Middle frontal gyrus (tissue), 1 donor: Measurements from ENCODE around the gene KIAA1614.
A peak's percentile ranks its signal among the peaks of the same experiment; 100 is the strongest.

ENCODE experiments used
- DNase-seq: peaks from one replicate; pipeline ENCODE4 v3.0.0-alpha.2; 2015; ENCODE audit warnings: low spot score; ENCODE audit errors: extremely low spot score

Gene KIAA1614, protein sequence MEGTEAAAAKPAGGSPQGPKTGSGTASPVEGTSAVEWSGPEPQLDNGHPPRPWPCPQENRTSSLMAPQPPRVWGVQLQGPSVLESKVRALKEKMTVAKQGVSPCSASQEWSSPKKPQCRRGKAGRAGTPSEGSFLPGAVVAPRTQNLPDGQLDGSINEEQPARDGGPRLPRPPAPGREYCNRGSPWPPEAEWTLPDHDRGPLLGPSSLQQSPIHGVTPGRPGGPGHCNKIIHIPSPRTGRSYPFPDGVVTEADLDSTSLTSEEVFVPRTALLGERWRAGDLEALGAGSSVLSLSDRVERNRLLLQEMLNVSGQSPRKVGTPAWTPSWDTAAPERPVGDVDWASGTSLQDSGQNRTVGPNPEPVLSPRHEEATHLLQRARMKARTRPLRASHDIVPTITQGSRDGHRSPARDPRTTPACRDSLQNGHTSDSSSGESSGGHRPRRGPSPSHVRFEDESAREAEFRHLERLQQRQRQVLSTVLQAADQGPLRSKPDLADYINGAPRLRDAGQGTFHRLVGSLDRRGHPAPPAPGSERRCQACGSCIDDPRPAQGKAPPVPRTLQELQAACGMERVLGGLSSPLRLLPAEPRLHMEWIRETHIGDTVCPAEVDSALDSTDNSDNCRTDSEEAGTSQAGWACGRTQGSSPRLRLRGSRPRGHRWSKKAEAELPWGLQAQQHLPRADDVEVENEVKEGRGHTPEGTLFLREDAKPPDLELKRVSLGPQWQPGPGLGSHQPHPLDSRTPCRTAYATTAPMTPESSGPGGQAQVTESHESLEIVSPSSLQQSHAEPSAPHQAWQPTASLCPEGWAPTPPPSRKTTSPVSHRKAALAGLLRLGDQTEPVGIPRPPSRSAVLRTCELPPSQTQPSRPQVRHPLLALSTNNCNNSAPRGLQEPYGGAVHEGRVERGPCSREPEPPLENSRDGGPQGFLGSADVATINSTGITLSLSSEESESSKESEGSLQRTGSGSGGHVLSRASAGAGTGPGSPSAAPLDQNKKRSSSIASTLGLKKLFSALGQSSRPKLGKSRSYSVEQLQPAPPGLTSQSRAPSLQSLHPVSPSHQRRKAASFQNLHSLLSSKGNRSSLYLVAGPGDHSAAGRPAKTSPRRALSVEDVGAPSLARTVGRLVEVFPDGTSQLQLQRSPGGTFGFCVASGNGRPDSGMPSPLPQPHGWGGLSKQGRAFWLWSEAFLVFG

DNA sequence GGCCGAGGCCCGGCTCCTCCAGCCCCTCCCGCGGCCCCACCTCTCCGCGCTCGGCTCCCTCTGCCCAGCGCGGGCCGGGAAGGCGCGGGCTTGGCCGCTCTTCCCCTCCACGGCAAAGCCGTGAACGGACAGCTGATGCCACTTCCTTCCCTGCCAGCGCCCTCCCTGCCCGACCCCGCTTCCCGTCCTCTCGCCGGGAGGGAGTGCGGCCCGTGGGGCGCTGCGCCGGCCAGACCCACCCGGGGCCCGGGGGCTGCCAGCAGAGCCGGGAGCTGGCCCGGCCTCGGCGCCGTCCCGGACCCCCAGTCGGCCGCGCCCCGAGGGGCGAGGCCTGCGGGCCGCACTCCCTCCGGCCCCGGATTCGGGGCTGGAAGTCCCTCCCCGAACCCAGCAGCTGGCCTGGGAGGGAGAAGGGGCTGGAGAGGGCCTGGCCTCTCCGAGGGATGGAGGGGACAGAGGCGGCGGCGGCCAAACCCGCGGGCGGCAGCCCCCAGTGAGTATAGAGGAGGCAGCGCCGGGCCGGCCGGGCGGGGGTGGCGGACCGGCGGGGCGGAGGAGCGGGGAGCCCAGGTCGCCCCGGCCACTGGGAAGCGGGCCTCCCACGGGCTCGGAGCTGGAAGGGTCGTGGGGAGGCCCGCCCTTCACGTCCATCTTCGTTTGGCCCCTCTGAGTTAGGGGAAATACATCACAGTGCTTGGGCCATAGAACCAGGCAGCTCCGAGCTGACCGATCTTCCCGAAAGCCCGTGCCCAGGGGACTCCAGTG lies at the start of gene KIAA1614:
Gene KIAA1614 (plus strand): TSS at position 97 of the 765 bp plus-strand sequence. CDS start 347 bp downstream, at position 444.
- DNase-seq: no peak

DNA sequence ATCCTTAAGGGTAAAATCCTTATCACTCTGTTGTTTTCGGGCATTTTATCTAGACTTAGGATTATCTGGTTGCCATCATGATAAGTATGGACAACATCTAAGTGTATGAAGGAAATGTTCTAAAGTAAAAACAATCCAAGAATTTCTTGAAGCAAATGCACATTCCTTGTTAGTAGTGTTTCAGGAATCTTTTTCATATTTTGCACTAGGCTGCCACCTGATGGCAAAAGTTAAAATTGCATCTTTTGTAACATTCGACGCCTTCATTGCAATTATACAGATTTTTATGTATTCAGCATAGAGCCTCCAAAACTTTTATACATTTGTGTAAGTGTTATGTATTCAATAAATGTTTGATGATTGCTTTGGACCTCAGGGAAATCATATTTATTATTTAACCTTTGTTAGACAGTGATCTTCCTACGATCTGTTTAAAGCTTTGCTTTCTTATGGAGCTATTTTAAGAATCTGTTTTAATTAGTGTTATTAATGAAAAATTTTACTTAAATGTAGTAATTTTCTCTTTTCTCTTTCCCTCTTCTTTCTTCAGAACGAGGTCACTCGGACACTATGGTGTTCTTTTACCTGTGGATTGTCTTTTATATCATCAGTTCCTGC lies 49.4 kb upstream of the KIAA1614 start:
- DNase-seq: peak; percentile 81

DNA sequence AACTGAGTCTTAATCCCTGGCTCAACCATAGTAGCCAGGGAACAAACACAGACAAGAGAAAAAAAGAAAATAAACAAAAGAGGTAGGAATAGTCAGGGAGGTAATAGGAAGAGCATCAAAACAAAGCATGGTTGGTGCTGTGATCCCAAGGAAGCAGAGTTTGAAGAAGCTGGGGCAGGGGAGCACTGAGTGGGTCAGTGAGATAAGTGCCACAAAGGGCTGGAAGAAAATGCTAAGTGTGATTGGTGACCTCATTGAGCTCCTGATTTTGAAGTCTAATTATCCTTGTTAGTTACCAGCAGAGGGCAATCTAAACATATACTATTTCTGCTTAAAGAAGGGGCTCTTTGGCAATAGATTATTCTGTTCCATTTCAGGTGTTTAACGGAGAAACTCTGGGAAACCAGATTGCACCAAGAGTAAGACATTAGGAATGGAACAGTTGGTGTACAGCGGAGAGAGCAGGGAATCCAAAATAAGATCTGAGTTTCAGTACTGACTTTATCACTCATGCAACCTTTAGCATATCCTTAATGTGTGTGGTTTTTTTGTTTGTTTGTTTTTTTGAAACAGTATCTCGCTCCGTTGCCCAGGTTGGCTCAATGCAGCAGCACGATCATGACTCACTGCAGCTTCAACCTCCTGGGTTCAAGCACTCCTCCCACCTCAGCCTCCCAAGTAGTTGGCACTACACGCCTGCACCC lies 30.7 kb upstream of the KIAA1614 start:
- DNase-seq: peak; percentile 17

DNA sequence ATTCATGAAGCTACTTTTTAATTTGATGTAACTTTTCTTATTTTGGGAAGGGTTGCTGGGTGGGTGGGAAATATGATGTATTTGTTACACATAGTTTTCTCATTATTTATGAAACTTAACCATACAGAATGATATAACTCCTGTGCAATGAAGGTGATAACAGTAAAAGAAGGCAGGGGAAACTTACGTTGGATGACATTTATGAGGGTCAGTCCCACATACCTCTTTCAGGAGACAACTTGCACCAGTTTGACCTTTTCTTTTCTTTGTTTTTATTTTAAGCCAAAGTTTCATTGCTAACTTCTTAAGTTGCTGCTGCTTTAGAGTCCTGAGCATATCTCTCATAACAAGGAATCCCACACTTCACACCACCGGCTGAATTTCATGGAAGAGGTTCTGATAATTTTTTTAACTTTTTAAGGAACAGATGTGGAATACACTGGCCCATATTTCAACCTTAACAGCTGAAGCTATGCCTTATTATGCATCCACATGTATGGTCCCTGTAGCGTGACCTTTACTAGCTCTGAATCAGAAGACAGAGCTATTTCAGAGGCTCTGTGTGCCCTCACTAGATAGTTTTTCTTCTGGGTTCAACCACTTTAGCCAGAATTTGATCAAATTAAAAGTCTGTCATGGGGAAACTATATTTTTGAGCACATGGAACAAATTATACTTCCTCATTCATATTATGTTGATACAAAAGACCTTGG lies 28.0 kb upstream of the KIAA1614 start:
- DNase-seq: no peak

DNA sequence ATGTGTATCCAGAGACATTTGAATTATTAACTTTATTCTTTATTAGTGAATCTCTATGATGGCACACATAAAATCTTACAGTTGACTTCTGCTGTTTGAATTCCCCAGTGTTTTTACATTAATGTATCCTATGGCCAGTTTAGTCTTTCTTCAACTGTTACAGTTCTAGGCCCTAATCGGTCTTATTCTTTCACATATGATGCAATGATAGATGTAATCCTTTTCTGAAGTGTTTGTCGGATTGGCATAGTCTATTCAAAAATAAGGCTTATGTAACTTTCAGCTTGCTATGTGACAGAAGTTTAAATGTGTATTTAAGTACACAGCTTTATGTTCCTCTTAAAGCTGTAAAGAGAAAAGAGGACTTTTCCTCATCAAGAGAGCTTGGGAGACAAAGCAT lies 26.4 kb upstream of the KIAA1614 start:
- DNase-seq: no peak

DNA sequence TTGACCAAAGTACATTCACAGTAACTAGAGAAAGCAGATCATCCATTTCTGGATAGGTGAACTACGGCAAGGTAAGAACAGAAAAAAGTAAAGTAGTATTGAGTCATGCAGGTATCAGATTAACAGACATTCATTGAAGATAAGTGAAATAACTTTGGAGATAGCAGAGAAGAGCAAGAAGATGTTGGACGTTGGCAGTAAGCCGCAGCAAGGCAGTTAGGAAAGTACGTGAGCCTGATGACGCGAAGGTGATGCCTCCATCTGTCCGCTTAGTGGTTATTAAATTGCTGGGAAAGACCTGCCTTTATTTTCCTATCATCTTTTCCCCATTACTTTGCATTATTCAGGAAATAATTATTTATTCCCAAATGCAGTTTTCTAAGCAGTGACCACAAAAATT lies 24.9 kb upstream of the KIAA1614 start:
- no peak for DNase-seq

DNA sequence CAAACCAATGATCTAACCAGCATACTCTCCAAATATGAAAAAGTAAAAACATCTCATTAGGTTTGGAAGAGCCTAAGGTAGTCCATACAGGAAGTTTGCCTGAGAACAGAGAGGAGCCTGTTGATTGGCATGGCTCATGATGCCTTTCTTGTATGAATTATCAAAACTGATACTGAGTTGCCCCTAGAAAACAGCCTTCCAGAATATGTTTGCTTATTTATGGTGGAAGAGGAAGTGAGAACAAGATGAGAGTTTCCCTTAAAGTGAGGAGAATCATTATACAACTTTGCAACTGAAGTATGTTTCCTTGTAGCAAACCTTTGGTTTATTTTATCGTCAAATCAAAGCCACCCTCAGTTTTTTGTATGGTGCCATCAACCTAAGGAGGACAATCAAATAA lies 23.8 kb upstream of the KIAA1614 start:
- no peak for DNase-seq

DNA sequence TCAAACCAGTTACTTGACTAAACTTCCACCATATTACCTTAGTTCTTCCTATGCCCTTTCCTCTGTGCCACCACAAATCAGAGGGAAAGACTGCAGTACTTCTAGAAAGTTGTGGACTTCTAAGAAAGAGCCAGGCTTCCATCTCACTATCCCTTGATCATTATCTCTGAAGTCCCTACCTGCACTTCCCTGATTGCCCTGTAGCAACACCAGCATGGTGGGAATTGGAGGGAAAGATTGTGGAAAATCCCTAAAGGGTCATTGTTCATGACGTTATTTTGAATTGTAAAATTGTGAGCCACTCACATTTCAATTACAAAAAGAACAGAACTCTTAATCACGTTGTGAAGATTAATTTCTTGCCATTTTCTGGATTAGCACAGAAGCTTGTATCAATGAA lies 23.4 kb upstream of the KIAA1614 start:
- no peak for DNase-seq

DNA sequence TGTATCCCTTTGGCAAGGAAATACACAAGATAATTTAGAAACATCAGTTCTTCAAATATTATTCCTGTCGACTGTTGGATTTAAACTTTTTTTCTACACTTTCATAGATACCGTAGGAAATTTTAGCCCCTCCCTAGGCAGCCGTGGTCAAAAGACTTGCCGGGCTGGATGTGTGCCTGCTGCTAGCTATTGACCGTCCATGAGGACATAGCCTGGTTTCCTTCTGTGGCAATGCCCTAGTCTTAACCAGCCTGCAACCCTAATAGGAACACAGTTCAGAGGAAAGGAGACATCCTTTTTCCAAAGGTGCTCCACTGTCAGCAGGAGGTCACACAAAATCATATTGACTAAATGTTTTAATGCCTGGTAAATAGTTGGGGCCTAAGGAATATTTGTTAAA lies 20.4 kb upstream of the KIAA1614 start:
- no peak for DNase-seq

DNA sequence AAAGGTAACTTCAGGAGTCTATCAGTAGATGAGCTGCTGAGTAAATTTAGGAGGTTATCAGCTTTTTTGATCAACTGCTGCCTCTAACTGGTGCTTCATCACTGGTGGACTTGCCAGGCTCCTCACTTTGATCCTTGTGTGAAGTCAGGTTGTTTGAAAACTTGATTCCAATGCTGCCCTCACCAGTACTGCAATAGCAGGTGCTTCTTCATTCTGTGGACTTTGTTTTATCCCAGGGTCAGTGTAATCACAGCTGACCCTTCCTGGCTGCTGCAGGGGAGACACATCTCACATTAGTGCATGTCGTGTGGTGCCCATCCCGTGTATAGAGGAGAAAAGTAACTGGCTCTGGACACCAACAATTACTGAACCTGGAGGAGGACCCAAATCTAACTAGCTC lies 20.0 kb upstream of the KIAA1614 start:
- DNase-seq: no peak

DNA sequence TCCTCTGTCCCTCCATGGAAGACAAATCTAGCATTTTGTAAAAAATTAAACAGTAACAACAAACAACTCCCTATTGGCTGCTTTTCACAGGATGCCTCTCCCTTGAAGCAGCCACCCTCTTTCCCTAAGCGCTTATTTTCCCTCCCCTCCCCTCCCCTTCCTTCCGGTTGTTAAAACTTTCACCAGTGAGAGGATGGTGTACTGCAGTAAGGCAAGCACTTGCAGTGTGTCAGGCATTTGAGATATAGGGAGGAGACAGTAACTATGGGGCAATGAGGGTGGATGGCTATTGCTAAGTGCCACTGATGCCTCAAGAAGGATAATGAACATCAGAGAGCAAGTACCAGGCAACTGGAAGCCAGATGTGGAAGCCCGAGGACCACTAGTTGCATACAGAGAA lies 19.1 kb upstream of the KIAA1614 start:
- DNase-seq: no peak

DNA sequence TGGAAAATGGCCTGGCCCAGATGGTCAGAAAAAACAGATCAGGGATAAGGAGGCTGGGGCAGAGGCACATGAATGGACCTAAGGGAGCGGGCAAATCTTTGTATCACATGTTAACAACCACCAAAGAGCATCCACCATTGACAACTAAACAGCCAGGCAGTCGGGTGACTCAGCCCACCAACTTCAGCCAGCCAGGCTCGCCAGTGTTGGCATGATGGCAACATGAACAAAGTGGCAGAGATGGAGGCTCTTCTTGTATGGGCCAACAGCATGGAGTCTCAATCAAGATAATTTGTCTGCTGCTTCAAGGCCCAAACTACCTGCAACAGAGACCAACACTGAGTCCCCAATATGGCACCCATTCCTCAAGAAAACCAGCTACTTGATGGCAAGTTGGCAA lies 16.5 kb upstream of the KIAA1614 start:
- DNase-seq: no peak

DNA sequence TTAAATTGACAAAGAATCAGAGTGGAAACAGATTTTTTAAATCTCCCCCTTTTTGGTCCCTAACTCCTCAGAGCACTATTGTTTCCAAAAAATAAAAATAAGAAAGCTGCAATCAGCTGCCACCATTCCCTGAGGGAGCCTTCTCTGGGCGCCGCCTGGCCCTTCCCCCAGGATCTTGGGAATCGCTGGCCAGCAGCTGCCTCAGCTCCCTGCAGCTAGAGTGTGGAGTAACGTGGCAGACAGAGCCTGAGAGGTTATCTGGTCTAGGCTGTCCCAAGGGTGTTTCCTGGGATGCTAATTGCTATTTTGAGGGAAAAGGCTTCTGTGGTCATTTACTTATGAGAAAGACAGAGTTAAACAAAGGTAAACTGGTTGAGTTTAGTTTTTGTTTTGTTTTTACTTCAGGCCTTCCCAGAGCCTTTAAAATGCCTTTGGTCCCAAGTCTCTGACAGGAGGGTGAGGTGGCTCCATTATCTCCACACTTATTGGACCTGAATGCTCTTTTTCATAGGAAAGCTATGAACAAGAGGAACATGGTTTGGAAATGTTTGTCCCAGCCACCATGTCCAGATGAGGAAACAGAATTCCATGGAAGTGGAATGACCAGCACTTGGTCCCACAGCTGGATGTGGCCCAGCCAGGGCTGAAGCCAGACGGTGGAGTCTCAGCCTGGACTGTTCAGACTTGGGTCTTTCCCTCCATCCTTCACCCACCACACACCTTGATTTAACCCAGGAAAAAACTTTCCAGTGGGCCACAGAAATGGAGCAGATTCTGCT lies 14.1 kb upstream of the KIAA1614 start:
- no peak for DNase-seq

DNA sequence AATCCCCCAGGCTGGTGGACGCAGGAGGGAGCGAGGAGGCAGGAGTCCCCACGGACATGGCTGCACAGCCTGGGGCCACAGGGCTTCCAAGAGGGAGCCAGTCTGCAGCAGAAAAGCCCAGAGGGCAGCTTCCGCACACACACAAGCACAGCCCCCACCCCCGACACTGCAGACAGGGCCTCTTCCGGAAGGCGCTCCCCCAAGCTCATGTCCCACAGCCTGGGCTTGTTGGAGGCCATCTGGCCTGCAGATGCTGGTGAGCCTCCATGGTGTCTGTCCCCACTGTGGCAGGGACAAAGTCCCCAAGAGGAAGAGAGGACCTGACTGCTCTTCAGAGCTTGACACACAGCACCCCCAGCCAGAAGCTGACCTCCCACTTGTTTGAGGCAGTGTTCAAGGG lies 13.4 kb upstream of the KIAA1614 start:
- no peak for DNase-seq

DNA sequence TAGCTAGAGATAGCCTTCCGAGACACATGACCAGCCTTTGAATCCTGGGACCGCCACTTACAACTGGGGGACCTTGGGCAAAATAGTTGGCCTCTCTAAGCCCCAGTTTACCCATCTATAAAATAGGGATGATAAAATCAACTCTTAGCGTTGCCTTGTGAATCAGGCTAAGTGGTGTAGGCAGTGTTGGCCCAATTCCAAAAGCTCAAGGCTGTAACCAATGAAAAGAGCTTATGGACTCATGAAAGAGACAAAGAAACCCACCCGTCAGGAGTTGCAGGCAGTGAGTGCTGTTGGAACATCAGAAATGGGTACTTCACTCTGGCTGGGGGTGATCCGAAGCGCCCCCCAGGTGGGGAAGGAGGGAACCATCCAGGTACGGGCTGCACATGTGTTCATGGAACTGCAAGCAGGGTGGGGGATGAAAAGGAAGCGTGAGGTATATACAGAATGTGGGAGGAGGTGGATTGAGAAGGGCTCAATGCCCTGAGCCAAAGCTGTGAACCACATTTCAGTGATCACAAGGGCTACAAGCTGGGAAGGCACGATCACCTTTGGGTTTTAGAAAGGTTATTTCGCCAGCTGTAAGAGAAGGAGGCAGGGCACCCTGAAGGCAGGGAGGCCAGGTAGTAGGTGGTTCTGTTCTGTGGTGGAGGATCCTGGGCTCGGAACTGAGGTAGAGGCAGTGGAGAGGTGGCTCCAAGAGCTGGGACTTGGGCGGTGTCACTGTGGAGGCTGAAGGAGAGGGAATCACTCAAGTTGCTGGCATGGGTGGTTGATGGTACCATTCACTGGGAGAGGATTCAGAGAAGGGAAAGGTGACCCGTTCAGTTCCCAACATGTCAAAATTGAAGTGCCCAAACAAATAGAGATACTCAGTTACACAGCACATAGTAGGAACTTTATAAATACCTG lies 11.4 kb upstream of the KIAA1614 start:
- DNase-seq: no peak

DNA sequence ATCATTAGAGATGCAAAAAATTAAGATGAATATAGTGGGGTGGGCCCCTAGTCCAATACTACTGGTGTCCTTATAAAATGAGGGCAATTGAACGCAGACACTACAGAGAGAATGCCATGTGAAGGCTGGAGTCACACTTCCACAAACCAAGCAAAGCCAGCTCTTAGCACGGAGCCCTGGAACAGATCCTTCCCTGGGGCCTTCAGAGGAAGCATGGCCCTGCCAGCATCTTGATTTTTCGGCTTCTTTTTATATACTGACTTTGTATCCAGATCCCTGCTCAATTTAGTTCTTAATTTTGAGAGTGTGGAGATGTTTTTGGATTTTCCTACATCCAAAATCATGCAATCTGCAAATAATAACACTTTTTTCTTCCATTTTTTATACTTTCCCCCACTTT lies 10.2 kb upstream of the KIAA1614 start:
- no peak for DNase-seq

DNA sequence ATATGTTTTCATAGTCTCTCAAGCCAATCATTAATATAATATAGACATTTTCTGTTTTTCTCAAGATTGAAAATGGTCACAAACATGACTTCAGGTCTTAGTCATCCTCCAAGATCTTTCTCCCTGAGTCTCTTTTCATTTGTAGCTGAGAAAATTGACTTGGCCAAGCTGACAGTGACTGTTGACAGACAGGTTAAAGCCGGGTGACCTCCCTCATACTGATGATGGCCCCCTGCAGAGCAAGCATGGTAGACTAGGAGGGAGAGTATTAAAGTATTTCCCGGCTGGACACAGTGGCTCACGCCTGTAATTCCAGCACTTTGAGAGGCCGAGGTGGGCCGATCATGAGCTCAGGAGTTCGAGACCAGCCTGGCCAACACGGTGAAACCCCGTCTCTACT lies 6.8 kb upstream of the KIAA1614 start:
- DNase-seq: no peak

DNA sequence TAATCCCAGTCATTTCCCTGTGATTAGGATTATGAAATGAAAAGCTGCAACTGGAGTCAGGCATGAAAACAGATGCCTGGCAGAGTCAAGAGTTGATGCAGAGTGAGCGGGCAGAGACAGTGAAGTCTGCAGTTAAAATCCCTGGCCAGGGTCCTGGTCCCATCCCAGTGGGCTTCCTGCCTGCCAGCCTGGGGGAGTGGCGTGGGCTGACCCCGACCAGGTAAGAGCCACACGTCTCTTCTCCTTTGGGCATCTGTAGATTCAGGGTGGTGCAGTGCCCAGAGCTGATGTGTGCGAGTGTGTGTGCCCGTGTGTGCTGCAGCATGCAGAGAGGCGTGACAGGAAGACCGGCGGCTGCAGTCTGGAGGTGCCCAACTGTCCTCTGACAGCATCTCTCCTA lies 6.2 kb upstream of the KIAA1614 start:
- DNase-seq: no peak
